ENCODE measurements around the gene PRM2.

Gene PRM2

GRCh38 chr16:11236461-11237254 is 39.6 kb downstream of the PRM2 start:
- H3K9me3 ChIP-seq (ENCODE audit: low read length): peaks cover 2% of the 10 kb centered on the region
- H2AFZ ChIP-seq (ENCODE audit: low read depth, low read length): no peak overlapping the region
- no peaks in the 10 kb centered on the region for H3K4me1 ChIP-seq (ENCODE audit: insufficient read depth, low read length)
- H3K36me3 ChIP-seq (ENCODE audit: insufficient read depth, low read length): no peaks in the 10 kb centered on the region
- no peaks in the 10 kb centered on the region for H3K27me3 ChIP-seq (ENCODE audit: insufficient read depth, low read length)
- no peak overlapping the region for H3K4me3 ChIP-seq (ENCODE audit: low read length)

DNA sequence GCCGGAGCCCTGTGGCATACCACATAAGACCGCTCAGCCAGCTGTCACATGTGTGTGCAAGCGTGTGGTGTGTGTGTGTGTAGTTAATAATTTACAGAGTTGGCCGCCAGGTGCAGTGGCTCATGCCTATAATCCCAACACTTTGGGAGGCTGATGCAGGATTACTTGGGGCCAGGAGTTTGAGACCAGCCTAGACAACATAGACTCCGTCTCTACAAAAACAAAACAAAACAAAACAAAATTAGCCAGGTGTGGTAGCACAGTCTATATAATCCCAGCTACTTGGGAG is 40.6 kb downstream of the PRM2 start:
- H3K9me3 ChIP-seq (ENCODE audit: low read length): peaks cover 2% of the 10 kb centered on the region
- no peaks in the 10 kb centered on the region for H3K27me3 ChIP-seq (ENCODE audit: insufficient read depth, low read length)
- no peak overlapping the region for H2AFZ ChIP-seq (ENCODE audit: low read depth, low read length)
- peaks cover 4% of the 10 kb centered on the region for H3K4me1 ChIP-seq (ENCODE audit: insufficient read depth, low read length)
- no peak overlapping the region for H3K4me3 ChIP-seq (ENCODE audit: low read length)
- H3K36me3 ChIP-seq (ENCODE audit: insufficient read depth, low read length): no peaks in the 10 kb centered on the region

DNA sequence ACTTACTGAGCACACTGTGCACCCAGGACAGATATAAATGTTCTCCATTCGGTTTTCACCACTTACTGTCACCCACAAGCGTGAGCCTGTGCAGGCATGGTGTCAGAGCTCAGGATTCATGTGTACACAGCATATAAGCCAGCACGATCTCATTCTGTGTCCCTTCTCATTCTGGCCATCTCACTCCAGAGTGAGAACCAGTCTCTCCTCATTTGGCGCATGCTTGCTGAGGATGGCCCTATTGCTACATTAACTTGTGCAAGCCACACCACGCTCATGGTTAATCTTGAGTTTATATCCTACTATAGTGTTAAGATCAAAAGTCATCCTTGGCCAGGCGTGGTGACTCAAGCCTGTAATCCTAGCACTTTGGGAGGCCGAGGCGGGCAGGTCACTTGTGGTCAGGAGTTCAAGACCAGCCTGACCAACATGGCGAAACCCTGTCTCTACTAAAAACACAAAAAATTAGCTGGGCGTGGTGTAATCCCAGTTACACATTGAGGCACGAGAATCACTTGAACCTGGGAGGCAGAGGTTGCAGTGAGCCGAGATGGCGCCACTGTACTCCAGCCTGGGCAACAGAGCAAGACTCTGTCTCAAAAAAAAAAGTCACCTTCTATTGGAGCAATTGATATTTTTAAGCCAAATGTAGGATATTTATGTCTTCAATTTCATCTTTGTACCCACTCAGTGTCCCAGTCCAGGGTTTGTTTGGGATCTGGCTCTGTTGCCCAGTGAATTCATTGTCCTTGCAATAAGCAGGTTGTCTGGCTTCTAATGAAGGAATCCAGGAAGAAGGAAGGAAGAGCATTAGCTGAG is 41.2 kb downstream of the PRM2 start:
- Histone ChIP-seq H3K9me3 (ENCODE audit: low read length) (peaks cover 2% of the 10 kb centered on the region), H3K4me3 (ENCODE audit: low read length) (no peak overlapping the region), H3K4me1 (ENCODE audit: insufficient read depth, low read length) (peaks cover 4% of the 10 kb centered on the region), H3K36me3 (ENCODE audit: insufficient read depth, low read length) (no peaks in the 10 kb centered on the region), H2AFZ (ENCODE audit: low read depth, low read length) (no peak overlapping the region), H3K27me3 (ENCODE audit: insufficient read depth, low read length) (no peaks in the 10 kb centered on the region)

- no peak overlapping the region for H2AFZ ChIP-seq (ENCODE audit: low read depth, low read length)
- peaks cover 4% of the 10 kb centered on the region for H3K4me1 ChIP-seq (ENCODE audit: insufficient read depth, low read length)
- H3K9me3 ChIP-seq (ENCODE audit: low read length): peaks cover 2% of the 10 kb centered on the region
- H3K4me3 ChIP-seq (ENCODE audit: low read length): no peak overlapping the region
- no peaks in the 10 kb centered on the region for H3K36me3 ChIP-seq (ENCODE audit: insufficient read depth, low read length)
- H3K27me3 ChIP-seq (ENCODE audit: insufficient read depth, low read length): no peaks in the 10 kb centered on the region
Observed at GRCh38 chr16:11233727-11234376, 42.4 kb downstream of the PRM2 start.

DNA sequence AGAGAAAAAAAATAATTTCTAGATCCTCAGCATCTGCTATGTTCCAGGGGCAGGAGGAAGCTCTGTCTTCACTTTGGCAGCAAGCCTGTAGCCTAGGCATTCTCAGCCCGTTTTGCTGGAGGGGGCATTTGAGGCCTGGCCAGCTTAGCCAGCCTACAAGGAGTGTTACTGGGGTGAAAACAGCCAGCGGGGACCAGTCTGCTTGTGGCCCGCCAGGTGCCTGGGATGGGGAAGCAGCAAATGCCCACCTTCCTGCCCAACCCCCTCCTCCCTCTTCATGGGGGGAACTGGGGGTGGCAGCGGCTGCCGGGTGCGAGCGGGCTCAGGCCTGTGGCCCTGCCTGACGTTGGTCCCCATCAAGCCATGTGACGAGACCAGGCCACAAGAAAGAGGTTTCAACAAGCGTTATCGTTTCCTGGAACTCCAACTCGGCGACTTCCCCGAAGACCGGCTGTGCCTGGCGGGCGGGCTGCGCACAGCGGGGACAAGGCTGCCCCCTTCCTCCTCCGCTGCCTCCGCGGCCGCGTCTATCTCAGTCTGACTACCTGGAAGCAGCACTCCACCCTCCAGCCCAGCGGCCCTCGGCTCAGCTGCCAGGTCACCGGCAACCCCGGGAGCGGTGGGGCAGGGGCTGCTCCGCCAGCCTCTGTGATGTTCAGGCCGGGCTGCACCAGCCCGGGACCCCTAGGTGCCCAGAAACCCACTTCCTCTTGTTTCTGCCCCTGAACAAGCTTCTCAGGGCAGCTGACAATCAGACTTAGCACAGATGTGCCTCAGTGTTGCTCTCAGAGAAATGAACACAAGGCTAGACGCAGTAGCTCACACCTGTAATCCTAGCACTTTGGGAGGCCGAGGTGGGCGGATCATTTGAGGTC is 43.2 kb downstream of the PRM2 start:
- no peaks in the 10 kb centered on the region for H3K27me3 ChIP-seq (ENCODE audit: insufficient read depth, low read length)
- H2AFZ ChIP-seq (ENCODE audit: low read depth, low read length): no peak overlapping the region
- no peaks in the 10 kb centered on the region for H3K9me3 ChIP-seq (ENCODE audit: low read length)
- H3K4me3 ChIP-seq (ENCODE audit: low read length): no peak overlapping the region
- no peaks in the 10 kb centered on the region for H3K36me3 ChIP-seq (ENCODE audit: insufficient read depth, low read length)
- peaks cover 4% of the 10 kb centered on the region for H3K4me1 ChIP-seq (ENCODE audit: insufficient read depth, low read length)

DNA sequence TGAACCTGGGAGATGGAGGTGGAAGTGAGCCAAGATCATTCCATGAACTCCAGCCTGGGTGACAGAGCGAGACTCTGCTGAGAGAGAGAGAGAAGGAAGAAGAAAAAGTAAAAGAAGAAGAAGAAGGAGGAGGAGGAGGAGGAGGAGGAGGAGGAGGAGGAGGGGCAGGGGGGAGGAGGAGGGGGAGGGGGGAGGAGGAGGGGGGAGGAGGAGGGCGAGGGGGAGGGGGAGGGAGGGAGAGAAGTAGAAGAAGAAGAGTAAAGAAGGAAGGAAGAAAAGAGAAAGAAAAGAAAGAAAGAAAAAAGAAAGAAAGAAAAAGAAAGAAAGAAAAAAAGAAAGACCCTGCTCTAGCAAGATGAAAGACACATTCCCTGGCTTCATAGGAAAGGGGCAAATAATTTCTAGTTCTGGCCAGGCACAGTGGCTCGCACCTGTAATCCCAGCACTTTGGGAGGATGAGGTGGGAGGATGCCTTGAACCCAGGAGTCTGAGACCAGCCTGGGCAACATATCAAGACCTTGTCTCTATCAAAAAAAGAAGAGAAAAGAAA is 43.9 kb downstream of the PRM2 start:
- no peaks in the 10 kb centered on the region for H3K9me3 ChIP-seq (ENCODE audit: low read length)
- H3K4me3 ChIP-seq (ENCODE audit: low read length): no peak overlapping the region
- no peaks in the 10 kb centered on the region for H3K36me3 ChIP-seq (ENCODE audit: insufficient read depth, low read length)
- no peak overlapping the region for H2AFZ ChIP-seq (ENCODE audit: low read depth, low read length)
- H3K27me3 ChIP-seq (ENCODE audit: insufficient read depth, low read length): no peaks in the 10 kb centered on the region
- H3K4me1 ChIP-seq (ENCODE audit: insufficient read depth, low read length): peaks cover 4% of the 10 kb centered on the region

DNA sequence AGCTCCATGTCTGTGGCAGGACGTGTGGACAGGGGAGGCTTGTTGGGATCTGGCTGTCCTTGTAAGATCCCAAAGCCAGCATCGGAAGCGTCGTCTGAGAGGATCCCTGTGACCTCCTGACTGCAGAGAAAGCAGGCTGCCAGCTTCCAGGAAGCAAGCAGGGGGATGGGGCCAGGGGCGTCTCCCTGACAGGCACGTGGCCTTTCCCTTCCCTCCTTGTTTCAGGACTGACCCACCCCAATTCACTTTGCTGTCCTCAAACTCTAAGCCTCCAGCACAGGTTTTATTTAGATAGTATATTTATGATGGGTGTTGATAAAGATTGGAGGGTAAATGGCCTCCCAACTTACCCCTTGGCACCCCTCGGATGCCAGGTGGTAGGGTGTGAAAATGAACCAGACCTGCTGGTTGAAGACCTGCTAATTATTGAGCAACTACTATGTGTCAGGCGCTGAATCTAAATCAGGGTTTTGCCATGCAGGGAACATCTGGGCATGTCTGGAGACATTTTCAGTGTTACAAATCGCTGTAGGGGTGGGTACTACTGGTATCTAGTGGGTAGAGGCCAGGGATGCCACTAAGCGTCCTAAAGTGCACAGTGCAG is 44.8 kb downstream of the PRM2 start:
- Histone ChIP-seq H3K4me3 (ENCODE audit: low read length) (no peak overlapping the region), H3K27me3 (ENCODE audit: insufficient read depth, low read length) (no peaks in the 10 kb centered on the region), H3K36me3 (ENCODE audit: insufficient read depth, low read length) (no peaks in the 10 kb centered on the region), H2AFZ (ENCODE audit: low read depth, low read length) (no peak overlapping the region), H3K4me1 (ENCODE audit: insufficient read depth, low read length) (peaks cover 4% of the 10 kb centered on the region), H3K9me3 (ENCODE audit: low read length) (no peaks in the 10 kb centered on the region)

- Histone ChIP-seq H2AFZ (ENCODE audit: low read depth, low read length) (no peak overlapping the region), H3K4me1 (ENCODE audit: insufficient read depth, low read length) (peaks cover 4% of the 10 kb centered on the region), H3K9me3 (ENCODE audit: low read length) (no peaks in the 10 kb centered on the region), H3K36me3 (ENCODE audit: insufficient read depth, low read length) (no peaks in the 10 kb centered on the region), H3K4me3 (ENCODE audit: low read length) (no peak overlapping the region), H3K27me3 (ENCODE audit: insufficient read depth, low read length) (no peaks in the 10 kb centered on the region)
Observed at GRCh38 chr16:11229906-11230305, 46.4 kb downstream of the PRM2 start.

DNA sequence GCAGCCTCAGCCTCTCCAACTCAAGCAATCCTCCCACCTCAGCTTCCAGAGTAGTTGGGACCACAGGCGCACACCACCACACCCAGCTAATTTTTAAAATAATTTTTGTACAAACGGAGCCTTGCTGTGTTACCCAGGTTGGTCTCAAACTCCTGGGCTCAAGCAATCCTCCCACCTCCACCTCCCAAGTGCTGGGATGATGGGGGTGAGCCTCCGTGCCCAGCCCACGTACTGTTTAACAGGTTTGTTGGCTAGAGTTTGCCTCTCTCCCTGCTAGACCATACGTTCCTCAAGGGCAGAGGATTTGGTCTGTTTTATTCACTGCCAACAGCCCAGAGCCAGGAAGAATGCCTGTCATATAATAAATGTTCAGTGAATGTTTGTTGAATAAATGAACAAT is 46.8 kb downstream of the PRM2 start:
- Histone ChIP-seq H3K4me1 (ENCODE audit: insufficient read depth, low read length) (peaks cover 6% of the 10 kb centered on the region), H3K9me3 (ENCODE audit: low read length) (no peaks in the 10 kb centered on the region), H2AFZ (ENCODE audit: low read depth, low read length) (no peak overlapping the region), H3K4me3 (ENCODE audit: low read length) (no peak overlapping the region), H3K27me3 (ENCODE audit: insufficient read depth, low read length) (no peaks in the 10 kb centered on the region), H3K36me3 (ENCODE audit: insufficient read depth, low read length) (no peaks in the 10 kb centered on the region)

GRCh38 chr16:11225677-11226549 is 50.4 kb downstream of the PRM2 start:
- Histone ChIP-seq H3K4me3 (ENCODE audit: low read length) (no peak overlapping the region), H3K9me3 (ENCODE audit: low read length) (no peaks in the 10 kb centered on the region), H3K27me3 (ENCODE audit: insufficient read depth, low read length) (no peaks in the 10 kb centered on the region)

More at GRCh38 chr16:11225677-11226549, 50.4 kb downstream of the PRM2 start:
- Histone ChIP-seq H2AFZ (ENCODE audit: low read depth, low read length) (no peak overlapping the region), H3K36me3 (ENCODE audit: insufficient read depth, low read length) (no peaks in the 10 kb centered on the region), H3K4me1 (ENCODE audit: insufficient read depth, low read length) (peaks cover 8% of the 10 kb centered on the region)

All from neuron (in vitro differentiated cells).